Activated CD4-positive, alpha-beta T cell treated with anti-CD3 and anti-CD28 coated beads, Interleukin-2, amount 50 U/mL, for 1 hour (primary cell): ENCODE data around the gene SNRNP200.

ENCODE experiments used
- DNase-seq: peaks from one replicate; pipeline ENCODE4 v3.0.0-alpha.2; 2020

SNRNP200 gene

DNA sequence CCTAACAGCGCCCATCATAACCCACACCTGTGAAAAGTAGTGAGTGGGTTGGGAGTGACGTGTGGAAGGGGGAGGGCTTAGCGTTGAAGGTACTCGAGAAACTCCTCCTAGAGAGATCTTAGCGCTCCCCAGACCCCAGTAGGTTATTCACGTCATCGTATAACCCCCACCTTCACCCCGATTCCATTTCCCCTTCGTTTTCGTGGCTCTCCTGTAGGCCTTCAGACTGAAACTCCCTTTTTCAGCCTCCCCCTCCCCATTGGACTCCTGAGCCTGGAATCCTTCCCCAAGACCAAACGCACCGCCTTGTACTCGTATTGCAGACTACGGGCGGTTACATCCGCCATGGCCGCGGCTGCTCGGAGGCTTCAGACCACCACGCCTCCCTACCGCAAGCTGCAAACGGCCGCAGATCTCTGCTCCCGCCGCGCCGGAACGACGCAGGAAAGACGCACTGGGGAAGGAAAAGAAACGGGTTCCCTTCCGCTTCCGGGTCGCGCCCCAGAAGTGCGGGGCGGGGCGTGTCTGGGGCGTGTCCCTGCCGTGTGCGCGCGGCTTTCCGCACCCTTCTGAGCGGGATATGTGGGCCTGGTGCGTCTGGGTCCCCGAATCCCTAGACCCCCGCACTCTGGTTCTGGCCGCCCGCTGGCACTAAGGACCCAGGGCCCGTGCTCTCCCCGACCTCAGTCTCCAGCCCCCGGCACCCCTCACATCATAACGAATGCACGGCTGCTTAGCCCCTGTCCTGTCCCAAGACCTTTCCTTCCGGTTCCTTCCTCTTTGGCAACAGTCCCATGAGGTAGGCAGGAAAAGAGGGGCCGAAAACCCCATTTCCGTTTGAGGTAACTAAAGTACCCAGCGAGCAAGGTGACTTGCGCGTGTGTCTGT lies at the start of gene SNRNP200:
SNRNP200 (minus strand) TSS at position 456 of the 888 bp plus-strand sequence; CDS start at position 347, 109 bp downstream.
- peak; percentile 90 for DNase-seq

GRCh38 chr2:96354492-96354891 lies 49.1 kb upstream of the SNRNP200 start:
- no peak for DNase-seq

DNA sequence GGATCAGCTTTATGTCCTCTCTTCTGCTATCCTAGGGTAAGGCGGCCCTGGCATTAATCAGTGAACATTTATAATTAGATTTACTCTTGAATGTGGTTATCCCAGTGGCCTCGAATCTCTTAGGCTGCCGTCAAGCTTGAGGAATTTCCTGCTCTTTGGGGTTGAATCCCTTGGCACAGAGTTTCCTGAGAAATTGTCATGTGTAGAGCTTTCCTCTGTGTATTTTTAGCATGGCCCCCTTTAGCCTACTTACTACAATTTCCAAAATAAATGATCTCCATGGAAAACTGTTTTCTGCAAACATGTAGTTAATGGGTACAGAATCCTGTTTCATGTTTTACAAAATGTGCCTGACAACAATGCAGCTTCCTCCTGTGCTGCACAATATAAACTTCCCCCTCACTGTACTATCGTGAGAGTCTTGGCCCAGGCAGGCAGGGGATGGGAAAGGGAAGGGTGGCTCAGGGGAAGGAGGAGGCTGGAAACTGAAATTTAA lies 48.3 kb upstream of the SNRNP200 start:
- DNase-seq = no peak

DNA sequence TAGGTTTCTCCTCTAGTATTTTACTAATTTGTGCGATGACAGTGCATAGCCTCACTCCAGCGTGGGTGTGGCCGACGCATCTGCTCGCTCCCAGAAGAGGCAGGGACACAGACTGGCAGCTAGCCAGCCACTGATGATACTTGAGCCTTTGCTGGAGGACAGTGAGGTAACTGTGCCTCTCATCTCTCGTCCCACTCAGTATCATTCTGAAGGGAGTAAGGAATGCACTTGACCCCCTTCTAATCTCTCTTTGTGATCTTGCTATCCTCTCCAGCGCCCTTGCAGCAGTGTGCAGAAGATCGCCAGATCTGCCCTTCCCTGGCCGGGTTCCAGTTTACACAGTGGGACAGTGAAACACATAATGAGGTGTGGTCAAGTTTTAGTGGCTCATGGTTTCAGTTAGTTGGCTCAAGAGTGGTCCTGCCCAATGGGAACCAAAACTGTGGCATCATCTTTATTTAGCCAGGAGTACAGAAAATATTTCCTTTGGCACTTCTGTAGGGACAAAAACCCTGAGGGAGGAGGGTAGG lies 47.8 kb upstream of the SNRNP200 start:
- DNase-seq = no peak

DNA sequence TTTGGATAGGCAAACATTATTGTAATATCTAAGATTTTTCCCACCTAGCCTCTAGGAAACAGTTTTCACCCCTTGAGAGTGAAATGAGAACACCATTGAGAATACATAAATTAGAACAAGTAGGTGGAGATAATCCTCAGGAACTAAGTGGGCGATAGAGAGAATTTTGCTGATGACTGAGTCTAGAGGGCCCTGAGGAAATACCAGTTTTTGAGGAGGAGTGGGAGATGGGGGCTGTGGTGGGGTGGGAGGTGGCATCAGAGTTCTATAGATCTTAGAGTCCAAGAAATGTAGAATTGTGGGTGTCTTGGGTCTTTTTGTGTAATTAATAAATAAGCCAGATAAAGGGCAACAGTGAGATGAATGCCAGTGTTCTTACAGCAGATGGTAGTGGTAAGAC lies 42.0 kb upstream of the SNRNP200 start:
- DNase-seq = no peak

DNA sequence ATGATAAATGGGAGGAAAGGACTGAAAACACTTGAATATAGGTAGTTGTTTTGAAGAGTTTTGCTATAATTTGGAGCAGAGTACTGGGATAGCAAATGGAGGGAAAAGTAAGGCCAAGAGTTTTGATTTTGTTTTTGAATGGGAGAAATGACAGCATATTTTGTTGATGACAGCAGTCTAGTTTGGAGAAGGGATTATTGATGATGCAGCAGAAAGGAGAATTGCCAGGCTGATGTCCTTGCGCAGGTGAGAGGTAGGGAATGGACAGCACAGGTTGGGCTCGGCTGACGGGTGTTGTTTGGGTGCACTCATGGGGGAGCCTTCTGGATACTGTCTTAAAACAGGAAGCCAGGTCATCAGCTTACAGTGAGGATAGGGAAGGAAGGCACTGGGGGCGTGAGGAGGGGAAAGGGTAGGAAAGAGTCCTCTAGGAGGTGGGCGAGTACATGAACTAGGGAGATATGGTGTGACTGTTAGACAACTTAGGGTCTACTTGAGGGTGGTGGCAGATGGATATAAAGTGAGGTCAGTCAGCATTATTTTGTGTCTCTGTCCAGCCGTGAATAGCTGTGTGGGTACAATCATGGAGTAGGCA lies 40.6 kb upstream of the SNRNP200 start:
- no peak for DNase-seq

DNA sequence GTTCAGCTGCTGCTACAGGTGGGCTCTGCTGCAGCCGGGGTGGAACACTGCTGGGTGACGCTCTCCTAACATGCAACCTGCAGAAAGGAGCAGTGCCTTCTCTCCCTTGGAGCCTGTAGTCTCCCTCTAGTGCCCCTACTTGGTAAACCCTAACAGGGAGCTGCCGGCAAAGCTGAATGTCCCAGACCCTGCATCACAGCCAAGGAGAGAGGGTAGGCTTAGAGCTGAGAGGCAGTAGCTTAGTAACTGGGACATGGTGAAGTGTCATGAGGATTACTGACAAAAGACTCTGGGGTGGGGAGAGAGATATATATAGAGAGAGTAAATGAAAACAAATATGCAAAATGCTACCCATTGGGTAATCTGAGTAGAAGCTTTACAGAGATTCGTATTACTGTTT lies 40.1 kb upstream of the SNRNP200 start:
- DNase-seq = no peak

GRCh38 chr2:96344011-96344410 lies 38.7 kb upstream of the SNRNP200 start:
- peak; percentile 52 for DNase-seq

DNA sequence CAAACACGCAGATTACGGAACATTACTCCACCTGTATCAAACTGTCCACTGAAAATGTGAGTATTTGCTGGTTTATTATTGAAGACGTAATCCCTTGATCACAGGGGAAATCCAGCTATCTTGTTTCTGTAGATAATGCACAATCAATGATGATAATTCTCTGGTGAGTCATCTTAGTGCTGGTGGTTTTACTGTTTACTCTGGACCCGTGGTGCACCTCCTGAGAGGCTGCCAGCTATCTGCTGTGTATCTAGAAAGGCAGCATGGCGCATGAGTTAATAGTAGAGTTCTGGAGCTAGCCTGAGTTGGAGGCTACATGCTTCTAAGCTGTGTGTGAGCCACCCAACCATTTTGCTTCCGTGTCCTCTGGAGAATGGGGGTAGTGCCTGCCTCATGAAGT lies 36.7 kb upstream of the SNRNP200 start:
- DNase-seq = peak; percentile 34

- DNase-seq = no peak
Measured at GRCh38 chr2:96341641-96342040, 36.3 kb upstream of the SNRNP200 start.

DNA sequence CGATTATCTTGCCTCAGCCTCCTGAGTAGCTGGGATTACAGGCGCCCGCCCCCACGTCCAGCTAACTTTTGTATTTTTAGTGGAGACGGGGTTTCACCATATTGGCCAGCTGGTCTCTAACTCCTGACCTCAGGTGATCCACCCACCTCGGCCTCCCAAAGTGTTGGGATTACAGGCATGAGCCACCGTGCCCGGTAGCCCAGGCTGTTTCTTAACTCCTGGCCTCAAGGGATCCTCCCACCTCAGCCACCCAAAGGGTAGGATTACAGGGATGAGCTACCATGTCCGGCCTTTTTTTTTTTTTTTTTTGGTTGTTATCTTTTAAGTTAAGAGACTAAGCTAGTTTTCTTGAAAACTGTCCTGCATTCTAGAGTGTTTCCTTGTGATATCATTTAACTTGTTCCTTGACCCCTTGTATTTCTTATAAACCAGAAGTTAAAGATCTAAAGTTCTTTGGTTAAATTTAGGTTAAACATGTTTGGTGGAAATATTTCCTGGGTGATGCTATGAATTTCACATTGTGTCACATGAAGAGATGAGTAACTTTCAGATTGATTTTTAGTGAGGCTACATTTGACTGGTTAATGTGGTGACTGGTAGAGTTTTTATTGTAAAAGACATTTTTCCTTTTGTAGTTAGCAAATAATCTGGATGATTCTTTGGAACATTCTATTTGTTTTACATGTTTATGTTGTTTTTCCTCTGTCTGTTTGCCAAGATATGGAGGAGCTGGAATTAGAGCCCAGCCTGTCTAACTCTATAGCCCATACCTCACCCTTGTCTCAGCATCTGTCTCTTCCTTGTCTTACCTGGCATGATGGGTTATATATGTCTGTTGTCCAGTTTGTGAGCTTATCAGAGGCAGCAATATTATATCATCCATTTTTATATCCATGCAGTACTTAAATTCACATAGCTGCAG lies 35.4 kb upstream of the SNRNP200 start:
- DNase-seq = no peak

GRCh38 chr2:96336873-96337272 lies 31.5 kb upstream of the SNRNP200 start:
- no peak for DNase-seq

- DNase-seq = no peak
Measured at GRCh38 chr2:96336104-96336775, 30.9 kb upstream of the SNRNP200 start.

GRCh38 chr2:96333708-96334107 lies 28.4 kb upstream of the SNRNP200 start:
- no peak for DNase-seq

DNA sequence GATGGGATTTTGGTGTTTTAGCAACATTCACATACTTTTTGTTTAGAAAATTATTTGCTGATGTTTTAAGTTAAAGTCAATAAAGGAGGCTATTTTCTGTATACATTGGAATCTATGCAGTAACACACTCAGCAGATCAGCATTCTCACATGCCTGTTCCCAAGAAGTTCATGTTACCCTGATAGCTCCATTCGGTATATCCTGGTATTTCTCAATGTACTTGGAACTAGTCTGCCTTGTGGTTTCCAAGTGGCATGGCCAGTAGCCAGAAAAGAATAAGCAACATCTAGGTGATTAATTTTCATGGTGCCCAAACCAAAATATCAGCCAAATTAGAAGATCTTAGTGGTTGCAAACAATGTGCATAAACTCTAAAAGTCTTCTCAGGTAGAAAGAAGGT lies 25.1 kb upstream of the SNRNP200 start:
- no peak for DNase-seq

GRCh38 chr2:96329874-96330273 lies 24.5 kb upstream of the SNRNP200 start:
- DNase-seq = no peak

DNA sequence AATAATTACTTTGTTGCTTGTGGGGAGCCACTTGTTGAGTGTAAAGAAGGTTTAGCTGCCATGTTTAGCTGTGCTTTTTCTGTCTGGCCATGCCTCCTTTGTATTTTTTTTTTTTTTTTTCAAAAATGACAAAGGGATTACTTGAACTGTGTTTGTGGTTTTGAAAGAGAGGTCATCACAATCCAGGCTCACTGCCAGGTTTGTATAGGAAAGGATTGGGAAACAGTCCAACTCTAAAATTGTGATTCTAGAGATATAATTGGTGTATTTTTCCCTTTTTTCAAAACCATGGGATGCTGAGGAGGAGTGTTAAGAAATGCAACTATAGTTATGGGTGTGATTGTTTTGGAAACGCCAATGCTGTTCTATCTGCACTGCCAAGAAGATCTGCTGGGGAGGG lies 24.1 kb upstream of the SNRNP200 start:
- no peak for DNase-seq

DNA sequence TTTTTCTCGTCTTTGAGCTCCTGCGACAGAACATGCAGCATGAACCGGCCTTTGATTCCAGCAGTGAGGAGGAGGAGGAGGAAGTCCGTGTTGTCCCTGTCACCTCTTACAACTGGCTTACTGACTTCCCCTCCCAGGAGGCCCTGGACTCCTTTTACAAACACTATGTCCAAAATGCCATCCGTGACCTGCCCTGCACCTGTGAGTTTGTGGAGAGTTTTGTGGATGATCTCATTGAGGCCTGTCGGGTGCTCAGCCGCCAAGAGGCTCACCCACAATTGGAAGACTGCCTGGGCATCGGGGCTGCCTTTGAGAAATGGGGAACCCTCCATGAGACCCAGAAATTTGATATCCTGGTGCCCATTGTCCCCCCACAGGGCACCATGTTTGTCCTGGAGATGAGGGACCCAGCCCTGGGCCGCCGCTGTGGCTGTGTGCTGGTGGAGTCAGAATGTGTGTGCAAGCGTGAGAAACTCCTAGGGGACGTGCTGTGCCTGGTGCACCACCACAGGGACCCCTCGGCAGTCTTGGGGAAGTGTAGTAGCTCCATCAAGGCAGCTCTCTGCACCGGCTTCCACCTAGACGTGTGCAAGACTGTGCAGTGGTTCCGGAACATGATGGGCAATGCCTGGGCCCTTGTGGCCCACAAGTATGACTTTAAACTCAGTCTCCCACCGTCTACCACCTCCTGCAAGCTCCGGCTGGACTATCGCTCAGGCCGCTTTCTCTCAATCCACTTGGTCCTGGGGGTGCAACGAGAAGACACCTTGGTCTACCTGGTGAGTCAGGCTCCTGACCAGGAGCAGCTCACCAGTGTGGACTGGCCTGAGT lies 21.9 kb upstream of the SNRNP200 start:
- no peak for DNase-seq

DNA sequence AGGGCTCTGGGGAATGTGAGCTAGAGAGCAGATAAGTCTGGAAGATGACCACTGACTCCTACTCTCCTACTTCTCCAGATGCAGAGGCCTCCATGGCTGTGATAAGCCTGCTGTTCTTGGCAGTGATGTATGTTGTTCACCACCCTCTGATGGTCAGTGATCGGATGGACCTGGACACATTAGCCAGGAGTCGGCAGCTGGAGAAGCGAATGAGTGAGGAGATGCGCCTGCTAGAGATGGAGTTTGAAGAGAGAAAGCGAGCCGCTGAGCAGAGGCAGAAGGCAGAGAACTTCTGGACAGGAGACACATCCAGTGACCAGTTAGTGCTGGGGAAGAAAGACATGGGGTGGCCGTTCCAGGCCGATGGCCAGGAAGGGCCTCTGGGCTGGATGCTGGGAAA lies 21.2 kb upstream of the SNRNP200 start:
- DNase-seq = no peak

DNA sequence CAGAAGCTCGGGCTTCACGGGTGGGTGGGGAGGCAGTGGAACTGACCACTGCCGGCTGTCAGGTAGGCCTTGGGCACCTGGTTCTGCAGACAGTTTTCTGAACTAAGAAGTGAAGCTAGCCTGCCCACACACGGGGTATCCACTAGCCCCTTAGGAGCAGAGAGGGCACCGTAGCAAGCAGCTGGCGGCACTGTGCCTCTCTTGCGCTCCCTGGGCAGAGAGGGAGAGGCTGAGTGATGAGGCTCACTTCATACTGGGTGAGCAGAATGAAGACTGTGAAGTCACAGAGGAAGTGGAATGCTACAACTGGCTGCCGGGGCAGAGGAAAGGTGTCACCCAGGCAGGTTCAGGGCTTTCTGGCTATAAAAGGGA lies 20.5 kb upstream of the SNRNP200 start:
- peak; percentile 42 for DNase-seq
